WTC11 (cell line): Measurements from ENCODE around the gene CTTNBP2. TPM values are rescaled to one million over a fixed set of nuclear protein-coding genes. Genes with fewer than 3 reads are reported as not detected.

Experiments
- ATAC-seq: fragments of 200-7000 bp; cut with Tn5 transposase; 2 replicates; pipeline ENCODE4 v1.10.0; 2021; ENCODE audit warnings: mild to moderate bottlenecking, moderate library complexity
- CTCF ChIA-PET: fragments of 300-600 bp; sonication (Branson Sonifier 250); formaldehyde crosslinking; loops from one replicate; lab custom pipeline; 2021; ENCODE audit warnings: antibody characterized with exemption; lab: Charles Lee
- POLR2A ChIA-PET: fragments of 350-600 bp; sonication (Branson Sonifier 250); formaldehyde crosslinking; loops from one replicate; lab custom pipeline; 2021; ENCODE audit warnings: antibody characterized with exemption; lab: Charles Lee
- DNase-seq: peaks from one replicate; pipeline ENCODE4 v3.0.0; 2021; ENCODE audit warnings: low spot score
- H3K27ac Mint-ChIP-seq: 2 replicates; pipeline ENCODE4 v1.8.0; 2021; ENCODE audit warnings: mixed read lengths
- H3K27me3 Mint-ChIP-seq: 2 replicates; pipeline ENCODE4 v1.8.0; 2021; ENCODE audit warnings: low read depth, mild to moderate bottlenecking, moderate library complexity, mixed read lengths
- H3K36me3 Mint-ChIP-seq: 2 replicates; pipeline ENCODE4 v1.8.0; 2021; ENCODE audit warnings: mixed read lengths
- H3K4me1 Mint-ChIP-seq: 2 replicates; pipeline ENCODE4 v1.8.0; 2022; ENCODE audit warnings: mixed read lengths
- H3K4me3 Mint-ChIP-seq: 2 replicates; pipeline ENCODE4 v1.8.0; 2021; ENCODE audit warnings: mild to moderate bottlenecking, moderate library complexity, mixed read lengths
- H3K9me3 Mint-ChIP-seq: 2 replicates; pipeline ENCODE4 v1.8.0; 2021; ENCODE audit warnings: mixed read lengths
- JUN ChIP-seq: sonication (generic); formaldehyde crosslinking; IDR thresholded peaks from 2 replicates; pipeline ENCODE4 v1.8.0; 2023; ENCODE audit warnings: mild to moderate bottlenecking, missing genetic modification reagents
- NFATC4 ChIP-seq: fragments of 250-450 bp; sonication (Bioruptor Pico); IDR thresholded peaks from 2 replicates; pipeline ENCODE4 v1.9.0; 2021; ENCODE audit warnings: mild to moderate bottlenecking
- NFE2L1 ChIP-seq: sonication (generic); formaldehyde crosslinking; IDR thresholded peaks from 2 replicates; pipeline ENCODE4 v1.8.1; 2023; ENCODE audit warnings: missing genetic modification reagents
- NR1H2 ChIP-seq: sonication (generic); formaldehyde crosslinking; IDR thresholded peaks from 2 replicates; pipeline ENCODE4 v1.9.0; 2021; ENCODE audit warnings: mild to moderate bottlenecking, moderate library complexity, missing genetic modification reagents
- PRRX2 ChIP-seq: fragments of 250-450 bp; sonication (Bioruptor Pico); IDR thresholded peaks from 2 replicates; pipeline ENCODE4 v1.8.0; 2021; ENCODE audit warnings: mild to moderate bottlenecking
- RELA ChIP-seq: sonication (generic); formaldehyde crosslinking; IDR thresholded peaks from 2 replicates; pipeline ENCODE4 v1.8.1; 2022; ENCODE audit warnings: missing genetic modification reagents, mild to moderate bottlenecking, borderline replicate concordance
- TCF7 ChIP-seq: sonication (generic); formaldehyde crosslinking; IDR thresholded peaks from 2 replicates; pipeline ENCODE4 v1.8.0; 2022; ENCODE audit warnings: mild to moderate bottlenecking, low read depth, missing genetic modification reagents, moderate library complexity
- TEAD4 ChIP-seq: sonication (generic); formaldehyde crosslinking; IDR thresholded peaks from 2 replicates; pipeline ENCODE4 v1.8.0; 2022; ENCODE audit warnings: mild to moderate bottlenecking, missing genetic modification reagents
- TP53 ChIP-seq: sonication (generic); formaldehyde crosslinking; IDR thresholded peaks from 2 replicates; pipeline ENCODE4 v1.8.1; 2023; ENCODE audit warnings: mild to moderate bottlenecking, missing genetic modification reagents
- ZNF263 ChIP-seq: sonication (generic); formaldehyde crosslinking; IDR thresholded peaks from 2 replicates; pipeline ENCODE4 v1.8.1; 2022; ENCODE audit warnings: low read depth, mild to moderate bottlenecking, moderate library complexity, missing genetic modification reagents
- total RNA-seq: library from RNA; stranded (reverse); gene quantifications from 3 replicates; pipeline ENCODE4 v1.2.3, GENCODE V29; 2021
- TF ChIP-seq, protein P1 (sequence below): sonication (generic); formaldehyde crosslinking; IDR thresholded peaks from 2 replicates; pipeline ENCODE4 v1.8.1; 2022; ENCODE audit warnings: mild to moderate bottlenecking, moderate library complexity, missing genetic modification reagents
- TF ChIP-seq, protein P2 (sequence below): sonication (generic); formaldehyde crosslinking; IDR thresholded peaks from 2 replicates; pipeline ENCODE4 v1.8.0; 2022; ENCODE audit warnings: missing genetic modification reagents
- TF ChIP-seq, protein P3 (sequence below): fragments of 250-450 bp; sonication (Bioruptor Pico); IDR thresholded peaks from 2 replicates; pipeline ENCODE4 v2.1.2; 2022; ENCODE audit warnings: mild to moderate bottlenecking, moderate library complexity
- TF ChIP-seq, protein P4 (sequence below): sonication (generic); formaldehyde crosslinking; IDR thresholded peaks from 2 replicates; pipeline ENCODE4 v1.8.0; 2022; ENCODE audit warnings: mild to moderate bottlenecking, missing genetic modification reagents
- TF ChIP-seq, protein P5 (sequence below): sonication (generic); formaldehyde crosslinking; IDR thresholded peaks from 2 replicates; pipeline ENCODE4 v1.8.1; 2022; ENCODE audit warnings: low read depth, mild to moderate bottlenecking, moderate library complexity, missing genetic modification reagents, borderline replicate concordance
- TF ChIP-seq, protein P6 (sequence below): sonication (generic); formaldehyde crosslinking; IDR thresholded peaks from 2 replicates; pipeline ENCODE4 v1.8.0; 2022; ENCODE audit warnings: mild to moderate bottlenecking, missing genetic modification reagents

The CTTNBP2 gene
- total RNA-seq, 1 experiment from 2014 or later: 22.1 TPM

DNA sequence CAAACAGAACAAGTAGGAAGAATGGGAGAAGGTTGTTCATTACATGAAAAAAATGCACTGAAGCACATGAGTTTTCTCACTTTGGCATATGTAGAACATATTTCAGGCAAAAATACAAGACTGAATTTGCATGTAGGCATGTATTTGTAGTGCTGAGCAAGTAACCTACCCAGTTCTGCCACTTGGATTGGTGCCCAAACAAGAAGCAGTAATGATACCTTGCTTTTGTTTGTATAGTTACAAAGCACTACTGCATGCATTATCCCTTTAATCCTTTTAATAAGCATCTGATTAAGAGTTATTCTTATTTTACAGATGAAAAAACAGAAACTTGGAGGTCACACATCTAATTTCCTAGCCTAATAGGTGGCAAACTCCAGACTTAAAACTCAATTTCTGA, 23.1 kb upstream of the CTTNBP2 start:
- DNase-seq (no peak), ATAC-seq (no peak)
- ChIA-PET POLR2A (no interaction called here), CTCF (no interaction called here)
- H3K9me3 Mint-ChIP-seq: peaks cover 3% of the 10 kb centered on the region; the same call in 1 of the 2 replicates
- no peaks in the 10 kb centered on the region for H3K27me3 Mint-ChIP-seq
- H3K4me1 Mint-ChIP-seq: peaks cover 3% of the 10 kb centered on the region; the same call in 1 of the 2 replicates
- no peak for TF ChIP-seq PRRX2
- no peak for TF ChIP-seq TCF7
- TF ChIP-seq RELA: no peak
- TF ChIP-seq, protein P1, sequence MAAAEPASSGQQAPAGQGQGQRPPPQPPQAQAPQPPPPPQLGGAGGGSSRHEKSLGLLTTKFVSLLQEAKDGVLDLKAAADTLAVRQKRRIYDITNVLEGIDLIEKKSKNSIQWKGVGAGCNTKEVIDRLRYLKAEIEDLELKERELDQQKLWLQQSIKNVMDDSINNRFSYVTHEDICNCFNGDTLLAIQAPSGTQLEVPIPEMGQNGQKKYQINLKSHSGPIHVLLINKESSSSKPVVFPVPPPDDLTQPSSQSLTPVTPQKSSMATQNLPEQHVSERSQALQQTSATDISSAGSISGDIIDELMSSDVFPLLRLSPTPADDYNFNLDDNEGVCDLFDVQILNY: no peak
- no peak for TF ChIP-seq TEAD4 (CRISPR knock-in tag)
- TF ChIP-seq, protein P2, sequence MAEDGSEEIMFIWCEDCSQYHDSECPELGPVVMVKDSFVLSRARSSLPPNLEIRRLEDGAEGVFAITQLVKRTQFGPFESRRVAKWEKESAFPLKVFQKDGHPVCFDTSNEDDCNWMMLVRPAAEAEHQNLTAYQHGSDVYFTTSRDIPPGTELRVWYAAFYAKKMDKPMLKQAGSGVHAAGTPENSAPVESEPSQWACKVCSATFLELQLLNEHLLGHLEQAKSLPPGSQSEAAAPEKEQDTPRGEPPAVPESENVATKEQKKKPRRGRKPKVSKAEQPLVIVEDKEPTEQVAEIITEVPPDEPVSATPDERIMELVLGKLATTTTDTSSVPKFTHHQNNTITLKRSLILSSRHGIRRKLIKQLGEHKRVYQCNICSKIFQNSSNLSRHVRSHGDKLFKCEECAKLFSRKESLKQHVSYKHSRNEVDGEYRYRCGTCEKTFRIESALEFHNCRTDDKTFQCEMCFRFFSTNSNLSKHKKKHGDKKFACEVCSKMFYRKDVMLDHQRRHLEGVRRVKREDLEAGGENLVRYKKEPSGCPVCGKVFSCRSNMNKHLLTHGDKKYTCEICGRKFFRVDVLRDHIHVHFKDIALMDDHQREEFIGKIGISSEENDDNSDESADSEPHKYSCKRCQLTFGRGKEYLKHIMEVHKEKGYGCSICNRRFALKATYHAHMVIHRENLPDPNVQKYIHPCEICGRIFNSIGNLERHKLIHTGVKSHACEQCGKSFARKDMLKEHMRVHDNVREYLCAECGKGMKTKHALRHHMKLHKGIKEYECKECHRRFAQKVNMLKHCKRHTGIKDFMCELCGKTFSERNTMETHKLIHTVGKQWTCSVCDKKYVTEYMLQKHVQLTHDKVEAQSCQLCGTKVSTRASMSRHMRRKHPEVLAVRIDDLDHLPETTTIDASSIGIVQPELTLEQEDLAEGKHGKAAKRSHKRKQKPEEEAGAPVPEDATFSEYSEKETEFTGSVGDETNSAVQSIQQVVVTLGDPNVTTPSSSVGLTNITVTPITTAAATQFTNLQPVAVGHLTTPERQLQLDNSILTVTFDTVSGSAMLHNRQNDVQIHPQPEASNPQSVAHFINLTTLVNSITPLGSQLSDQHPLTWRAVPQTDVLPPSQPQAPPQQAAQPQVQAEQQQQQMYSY: no peak
- TF ChIP-seq, all 79 proteins: peak for 0
- Mint-ChIP-seq H3K36me3 (no peaks in the 10 kb centered on the region), H3K27ac (no peak overlapping the region), H3K4me3 (no peak overlapping the region)

DNA sequence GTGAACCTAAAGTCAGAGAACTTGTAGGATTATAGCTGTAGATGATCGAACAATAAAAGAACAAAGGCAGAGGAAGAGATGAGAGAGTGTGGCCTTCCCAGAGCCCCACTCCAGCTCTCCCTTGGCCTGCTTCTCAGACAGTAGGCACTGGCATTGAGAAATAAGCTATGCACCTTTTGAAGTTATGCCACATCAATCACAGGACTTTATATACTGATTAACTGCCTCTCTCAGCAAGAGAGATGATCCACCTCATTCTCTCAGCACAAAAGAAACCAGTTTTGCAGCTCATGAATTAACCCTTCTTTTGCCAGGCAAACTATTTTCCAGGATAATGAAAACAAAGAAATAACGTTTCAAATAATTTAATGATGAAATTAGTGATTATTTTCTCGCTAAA, 22.0 kb upstream of the CTTNBP2 start:
- ATAC-seq (no peak), DNase-seq (no peak)
- Mint-ChIP-seq H3K9me3 (peaks cover 3% of the 10 kb centered on the region; the same call in 1 of the 2 replicates), H3K27ac (no peak overlapping the region), H3K4me3 (no peak overlapping the region), H3K27me3 (no peaks in the 10 kb centered on the region), H3K36me3 (no peaks in the 10 kb centered on the region), H3K4me1 (peaks cover 5% of the 10 kb centered on the region)
- CTCF ChIA-PET: no interaction called here
- no peak for TF ChIP-seq NFATC4 (CRISPR knock-in tag)
- TF ChIP-seq NR1H2 (CRISPR knock-in tag): no peak
- POLR2A ChIA-PET: no interaction called here

DNA sequence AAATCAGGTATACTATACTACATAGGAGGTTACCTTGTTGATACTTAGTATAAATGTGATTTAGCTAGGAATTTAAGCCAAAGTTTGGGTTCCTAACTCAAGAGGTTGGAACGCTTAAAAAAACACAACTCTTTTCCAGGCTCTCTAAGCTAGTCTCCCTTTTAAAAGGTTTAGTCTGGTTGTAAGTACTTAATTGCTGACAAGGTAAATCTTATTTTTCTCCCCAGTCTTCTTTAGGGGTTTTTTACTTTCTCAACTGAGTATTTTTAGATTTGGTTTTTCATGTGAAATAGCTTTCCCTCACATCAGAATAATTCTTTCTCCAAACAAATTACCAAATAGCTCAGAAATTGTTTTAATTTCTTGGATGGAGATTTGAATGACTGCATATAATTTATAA, 20.8 kb upstream of the CTTNBP2 start:
- Mint-ChIP-seq H3K36me3 (no peaks in the 10 kb centered on the region), H3K4me3 (no peak overlapping the region), H3K4me1 (peaks cover 13% of the 10 kb centered on the region), H3K9me3 (peaks cover 2% of the 10 kb centered on the region; the same call in 1 of the 2 replicates), H3K27ac (no peak overlapping the region), H3K27me3 (no peaks in the 10 kb centered on the region)
- DNase-seq (no peak), ATAC-seq (no peak)
- ChIA-PET CTCF (no interaction called here), POLR2A (no interaction called here)
- TF ChIP-seq ZNF263 (CRISPR knock-in tag): no peak
- no peak for TF ChIP-seq TP53 (CRISPR knock-in tag)
- no peak for TF ChIP-seq NFATC4 (CRISPR knock-in tag)
- TF ChIP-seq, protein P3, sequence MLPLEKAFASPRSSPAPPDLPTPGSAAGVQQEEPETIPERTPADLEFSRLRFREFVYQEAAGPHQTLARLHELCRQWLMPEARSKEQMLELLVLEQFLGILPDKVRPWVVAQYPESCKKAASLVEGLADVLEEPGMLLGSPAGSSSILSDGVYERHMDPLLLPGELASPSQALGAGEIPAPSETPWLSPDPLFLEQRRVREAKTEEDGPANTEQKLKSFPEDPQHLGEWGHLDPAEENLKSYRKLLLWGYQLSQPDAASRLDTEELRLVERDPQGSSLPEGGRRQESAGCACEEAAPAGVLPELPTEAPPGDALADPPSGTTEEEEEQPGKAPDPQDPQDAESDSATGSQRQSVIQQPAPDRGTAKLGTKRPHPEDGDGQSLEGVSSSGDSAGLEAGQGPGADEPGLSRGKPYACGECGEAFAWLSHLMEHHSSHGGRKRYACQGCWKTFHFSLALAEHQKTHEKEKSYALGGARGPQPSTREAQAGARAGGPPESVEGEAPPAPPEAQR (CRISPR knock-in tag): no peak
- no peak for TF ChIP-seq NFE2L1 (CRISPR knock-in tag)
- TF ChIP-seq, protein P4, sequence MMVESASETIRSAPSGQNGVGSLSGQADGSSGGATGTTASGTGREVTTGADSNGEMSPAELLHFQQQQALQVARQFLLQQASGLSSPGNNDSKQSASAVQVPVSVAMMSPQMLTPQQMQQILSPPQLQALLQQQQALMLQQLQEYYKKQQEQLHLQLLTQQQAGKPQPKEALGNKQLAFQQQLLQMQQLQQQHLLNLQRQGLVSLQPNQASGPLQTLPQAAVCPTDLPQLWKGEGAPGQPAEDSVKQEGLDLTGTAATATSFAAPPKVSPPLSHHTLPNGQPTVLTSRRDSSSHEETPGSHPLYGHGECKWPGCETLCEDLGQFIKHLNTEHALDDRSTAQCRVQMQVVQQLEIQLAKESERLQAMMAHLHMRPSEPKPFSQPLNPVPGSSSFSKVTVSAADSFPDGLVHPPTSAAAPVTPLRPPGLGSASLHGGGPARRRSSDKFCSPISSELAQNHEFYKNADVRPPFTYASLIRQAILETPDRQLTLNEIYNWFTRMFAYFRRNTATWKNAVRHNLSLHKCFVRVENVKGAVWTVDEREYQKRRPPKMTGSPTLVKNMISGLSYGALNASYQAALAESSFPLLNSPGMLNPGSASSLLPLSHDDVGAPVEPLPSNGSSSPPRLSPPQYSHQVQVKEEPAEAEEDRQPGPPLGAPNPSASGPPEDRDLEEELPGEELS (CRISPR knock-in tag): no peak
- no peak for TF ChIP-seq JUN (CRISPR knock-in tag)
- TF ChIP-seq, protein P5, sequence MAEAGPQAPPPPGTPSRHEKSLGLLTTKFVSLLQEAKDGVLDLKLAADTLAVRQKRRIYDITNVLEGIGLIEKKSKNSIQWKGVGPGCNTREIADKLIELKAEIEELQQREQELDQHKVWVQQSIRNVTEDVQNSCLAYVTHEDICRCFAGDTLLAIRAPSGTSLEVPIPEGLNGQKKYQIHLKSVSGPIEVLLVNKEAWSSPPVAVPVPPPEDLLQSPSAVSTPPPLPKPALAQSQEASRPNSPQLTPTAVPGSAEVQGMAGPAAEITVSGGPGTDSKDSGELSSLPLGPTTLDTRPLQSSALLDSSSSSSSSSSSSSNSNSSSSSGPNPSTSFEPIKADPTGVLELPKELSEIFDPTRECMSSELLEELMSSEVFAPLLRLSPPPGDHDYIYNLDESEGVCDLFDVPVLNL (CRISPR knock-in tag): no peak
- TF ChIP-seq, protein P6, sequence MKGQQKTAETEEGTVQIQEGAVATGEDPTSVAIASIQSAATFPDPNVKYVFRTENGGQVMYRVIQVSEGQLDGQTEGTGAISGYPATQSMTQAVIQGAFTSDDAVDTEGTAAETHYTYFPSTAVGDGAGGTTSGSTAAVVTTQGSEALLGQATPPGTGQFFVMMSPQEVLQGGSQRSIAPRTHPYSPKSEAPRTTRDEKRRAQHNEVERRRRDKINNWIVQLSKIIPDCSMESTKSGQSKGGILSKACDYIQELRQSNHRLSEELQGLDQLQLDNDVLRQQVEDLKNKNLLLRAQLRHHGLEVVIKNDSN (CRISPR knock-in tag): no peak
- TF ChIP-seq, protein P2: no peak
